ENCODE data around the gene WAS. TPM values are rescaled to one million over a fixed set of nuclear protein-coding genes. Genes with fewer than 3 reads are reported as not detected.
"Not testable (repeated sequence)": the region's sequence is repeated elsewhere in the genome, so short reads cannot be mapped to it uniquely, and the experiment has no call there.

Gene WAS
- total RNA-seq, 1 donor from 2014 or later = 25.3 TPM

GRCh38 chrX:48681539-48682183, 1.9 kb upstream of the WAS start:
- H3K4me1 ChIP-seq = peaks cover 5% of the 10 kb centered on the region
- no peak overlapping the region for H3K27ac ChIP-seq
- ATAC-seq (no peak), DNase-seq (no peak)
- intact Hi-C loops (cut with DNase I) = no loop called here
- no peak for TF ChIP-seq CTCF (IDR thresholded peaks at IDR 0.05)
- no peaks in the 10 kb centered on the region for H3K36me3 ChIP-seq
- no peak overlapping the region for H3K4me3 ChIP-seq
- no peaks in the 10 kb centered on the region for H3K27me3 ChIP-seq
- no peaks in the 10 kb centered on the region for H3K9me3 ChIP-seq

GRCh38 chrX:48682795-48683194, 804 bp upstream of the WAS start:
- H3K4me1 ChIP-seq; intact Hi-C loops (cut with DNase I); H3K4me3 ChIP-seq; H3K27me3 ChIP-seq; H3K36me3 ChIP-seq; H3K9me3 ChIP-seq; DNase-seq: not testable (repeated sequence)
- peak; percentile 72 for ATAC-seq
- H3K27ac ChIP-seq = peak overlapping the region; percentile 70

GRCh38 chrX:48684134-48684533, 535 bp downstream of the WAS start:
- Histone ChIP-seq H3K4me3 (peak overlapping the region; percentile 39), H3K4me1 (no peaks in the 10 kb centered on the region), H3K27me3 (no peaks in the 10 kb centered on the region), H3K27ac (peak overlapping the region; percentile 70), H3K36me3 (no peaks in the 10 kb centered on the region), H3K9me3 (no peaks in the 10 kb centered on the region)
- ATAC-seq (no peak), DNase-seq (no peak)
- no peak for TF ChIP-seq CTCF (IDR thresholded peaks at IDR 0.05)
- intact Hi-C loops (cut with DNase I) = no loop called here

- no peak overlapping the region for H3K4me3 ChIP-seq
- no peaks in the 10 kb centered on the region for H3K4me1 ChIP-seq
- DNase-seq (no peak), ATAC-seq (no peak)
- H3K9me3 ChIP-seq = no peaks in the 10 kb centered on the region
- H3K27me3 ChIP-seq = no peaks in the 10 kb centered on the region
- no peak overlapping the region for H3K27ac ChIP-seq
- H3K36me3 ChIP-seq = no peaks in the 10 kb centered on the region
- TF ChIP-seq CTCF (IDR thresholded peaks at IDR 0.05) = no peak
- intact Hi-C loops (cut with DNase I) = no loop called here
Observed at GRCh38 chrX:48685416-48685815, 1.8 kb downstream of the WAS start.

GRCh38 chrX:48688531-48689150, 5.0 kb downstream of the WAS start:
- H3K36me3 ChIP-seq = no peaks in the 10 kb centered on the region
- no peak overlapping the region for H3K4me3 ChIP-seq
- ATAC-seq = no peak
- no peak for TF ChIP-seq CTCF (IDR thresholded peaks at IDR 0.05)
- no peaks in the 10 kb centered on the region for H3K4me1 ChIP-seq
- DNase-seq = no peak
- no peaks in the 10 kb centered on the region for H3K9me3 ChIP-seq
- no peaks in the 10 kb centered on the region for H3K27me3 ChIP-seq
- intact Hi-C loops (cut with DNase I) = no loop called here
- H3K27ac ChIP-seq = no peak overlapping the region

GRCh38 chrX:48689208-48689920, 5.8 kb downstream of the WAS start:
- intact Hi-C loops (cut with DNase I) = no loop called here
- no peak for ATAC-seq
- DNase-seq = no peak
- no peaks in the 10 kb centered on the region for H3K9me3 ChIP-seq
- no peaks in the 10 kb centered on the region for H3K27me3 ChIP-seq
- H3K4me3 ChIP-seq = no peak overlapping the region
- no peak for TF ChIP-seq CTCF (IDR thresholded peaks at IDR 0.05)
- no peak overlapping the region for H3K27ac ChIP-seq
- no peaks in the 10 kb centered on the region for H3K36me3 ChIP-seq
- no peaks in the 10 kb centered on the region for H3K4me1 ChIP-seq

GRCh38 chrX:48691746-48692145, 8.1 kb downstream of the WAS start:
- H3K4me1 ChIP-seq; H3K27me3 ChIP-seq; DNase-seq; ATAC-seq; H3K4me3 ChIP-seq; H3K36me3 ChIP-seq; intact Hi-C loops (cut with DNase I); H3K27ac ChIP-seq; H3K9me3 ChIP-seq: not testable (repeated sequence)
